K562 (cell line): ENCODE results near the gene MYO7A.

Source experiments
- BRCA1 ChIP-seq, 2 experiments: fragments of 450-650 bp in 1 of 2; sonication (generic) in 1 of 2; formaldehyde crosslinking in 1 of 2; IDR thresholded peaks; 2 replicates each; pipeline versions ENCODE4 v1.5.0 to v1.6.1; 2017 to 2020; ENCODE audit warnings: mild to moderate bottlenecking in 1 of 2, missing genetic modification reagents in 1 of 2
- CTCF ChIP-seq, 3 experiments: IDR thresholded peaks in 2 of 3; conservative IDR thresholded peaks in 1 of 3; 2 replicates each; pipeline ENCODE4 v1.5.1; 2011 to 2012; ENCODE audit warnings: low read length in 3 of 3, mild to moderate bottlenecking in 3 of 3, control low read depth in 2 of 3, improper control_type of control experiment in 1 of 3, inconsistent platforms in 1 of 3, low read depth in 1 of 3, mixed read lengths in 1 of 3, moderate library complexity in 1 of 3; ENCODE audit not compliant: insufficient read depth in 2 of 3
- KLF16 ChIP-seq: IDR thresholded peaks from 2 replicates; pipeline ENCODE4 v1.6.1; 2016; ENCODE audit warnings: antibody characterized with exemption
- REST ChIP-seq, 2 experiments: fragments of 450-650 bp; formaldehyde crosslinking in 1 of 2; IDR thresholded peaks; 2 replicates each; pipeline versions ENCODE4 v1.4.0 to v1.6.1; 2014 to 2020; ENCODE audit warnings: mild to moderate bottlenecking in 2 of 2, borderline replicate concordance in 1 of 2, low read depth in 1 of 2
- SPI1 ChIP-seq: IDR thresholded peaks from 2 replicates; pipeline ENCODE4 v1.6.1; 2011; ENCODE audit warnings: low read depth, low read length, control low read depth, borderline replicate concordance
- TF ChIP-seq, protein P1 (sequence below): fragments of 250-450 bp; sonication (Bioruptor Pico); IDR thresholded peaks from 2 replicates; pipeline ENCODE4 v1.5.1; 2021; ENCODE audit warnings: mild to moderate bottlenecking

DNA sequence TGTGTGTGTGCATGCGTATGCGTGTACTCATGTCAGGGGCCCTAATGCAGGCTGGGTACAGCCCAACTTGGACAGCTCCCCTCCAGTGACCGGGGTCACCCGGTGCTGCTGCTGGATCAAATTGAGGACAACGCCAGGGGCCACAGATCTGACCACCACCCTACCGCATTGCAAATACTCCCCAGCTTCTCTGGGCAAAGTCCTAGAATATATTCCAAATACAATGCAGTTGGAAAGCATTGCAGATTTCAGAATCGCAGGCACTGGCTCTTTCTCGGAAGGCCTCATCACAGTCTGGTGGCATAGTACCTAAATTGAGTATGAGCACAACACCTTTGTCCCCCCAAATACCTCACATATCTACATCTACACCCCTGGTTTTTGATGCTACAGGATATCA is 43.2 kb downstream of the MYO7A start:
- no peak for TF ChIP-seq SPI1
- TF ChIP-seq, protein P1, sequence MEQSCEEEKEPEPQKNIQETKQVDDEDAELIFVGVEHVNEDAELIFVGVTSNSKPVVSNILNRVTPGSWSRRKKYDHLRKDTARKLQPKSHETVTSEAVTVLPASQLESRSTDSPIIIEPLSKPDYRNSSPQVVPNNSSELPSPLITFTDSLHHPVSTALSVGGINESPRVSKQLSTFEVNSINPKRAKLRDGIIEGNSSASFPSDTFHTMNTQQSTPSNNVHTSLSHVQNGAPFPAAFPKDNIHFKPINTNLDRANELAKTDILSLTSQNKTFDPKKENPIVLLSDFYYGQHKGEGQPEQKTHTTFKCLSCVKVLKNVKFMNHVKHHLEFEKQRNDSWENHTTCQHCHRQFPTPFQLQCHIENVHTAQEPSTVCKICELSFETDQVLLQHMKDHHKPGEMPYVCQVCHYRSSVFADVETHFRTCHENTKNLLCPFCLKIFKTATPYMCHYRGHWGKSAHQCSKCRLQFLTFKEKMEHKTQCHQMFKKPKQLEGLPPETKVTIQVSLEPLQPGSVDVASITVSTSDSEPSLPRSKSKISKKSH (CRISPR knock-in tag), result no peak
- no peak for TF ChIP-seq REST (IDR thresholded peaks at IDR 0.05; ENCODE audit: borderline replicate concordance)
- no peak for TF ChIP-seq REST (CRISPR knock-in tag; IDR thresholded peaks at IDR 0.05; ENCODE audit: low read depth)
- TF ChIP-seq CTCF (IDR thresholded peaks at IDR 0.05 in 2 of 3, conservative IDR thresholded peaks at IDR 0.05 in 1 of 3; ENCODE audit: insufficient read depth in 2 of 3, low read depth in 1 of 3, low read length in 3 of 3), result no peak
- TF ChIP-seq KLF16, result no peak
- no peak for TF ChIP-seq BRCA1 (IDR thresholded peaks at IDR 0.05)
- TF ChIP-seq BRCA1 (CRISPR knock-in tag; IDR thresholded peaks at IDR 0.05), result no peak
